Hepatocyte (in vitro differentiated cells): ENCODE measurements around the gene MIPOL1. TPM values are rescaled to one million over a fixed set of nuclear protein-coding genes. Genes with fewer than 3 reads are reported as not detected.
A peak's percentile ranks its signal among the peaks of the same experiment; 100 is the strongest.

Experiments
- DNase-seq: peaks from one replicate; pipeline ENCODE4 v3.0.0-alpha.2; 2016; ENCODE audit warnings: low spot score
- H2AFZ ChIP-seq: fragments of 200-600 bp; sonication (generic); 2 replicates; pipeline ENCODE4 v1.6.0; 2016; ENCODE audit warnings: antibody characterized with exemption, mild to moderate bottlenecking
- H3K27ac ChIP-seq: fragments of 200-600 bp; sonication (generic); 2 replicates; pipeline ENCODE4 v1.5.1; 2016; ENCODE audit warnings: mild to moderate bottlenecking
- H3K27me3 ChIP-seq: fragments of 200-600 bp; sonication (generic); 2 replicates; pipeline ENCODE4 v1.6.1; 2016
- H3K36me3 ChIP-seq: fragments of 200-600 bp; sonication (generic); replicated peaks from 2 replicates; pipeline ENCODE4 v1.5.1; 2016; ENCODE audit warnings: low read depth; ENCODE audit not compliant: insufficient read depth
- H3K4me1 ChIP-seq: fragments of 200-600 bp; sonication (generic); 2 replicates; pipeline ENCODE4 v1.5.1; 2016; ENCODE audit warnings: mild to moderate bottlenecking, moderate library complexity; ENCODE audit not compliant: insufficient read depth
- H3K4me2 ChIP-seq: fragments of 200-600 bp; sonication (generic); 2 replicates; pipeline ENCODE4 v1.6.0; 2016
- H3K4me3 ChIP-seq: fragments of 200-600 bp; sonication (generic); 2 replicates; pipeline ENCODE4 v1.5.1; 2016; ENCODE audit warnings: mild to moderate bottlenecking
- H3K79me2 ChIP-seq: fragments of 200-600 bp; sonication (generic); 2 replicates; pipeline ENCODE4 v1.6.0; 2017; ENCODE audit warnings: mild to moderate bottlenecking
- H3K9me2 ChIP-seq: fragments of 200-600 bp; sonication (generic); replicated peaks from 2 replicates; pipeline ENCODE4 v1.6.0; 2017; ENCODE audit warnings: mild to moderate bottlenecking; ENCODE audit not compliant: insufficient read depth
- H3K9me3 ChIP-seq: fragments of 200-600 bp; sonication (generic); 2 replicates; pipeline ENCODE4 v1.5.1; 2016; ENCODE audit warnings: low read depth, mild to moderate bottlenecking
- H4K20me1 ChIP-seq: fragments of 200-600 bp; sonication (generic); 2 replicates; pipeline ENCODE4 v1.6.0; 2016; ENCODE audit warnings: mild to moderate bottlenecking; ENCODE audit not compliant: insufficient read depth, poor library complexity, severe bottlenecking
- CTCF ChIP-seq: fragments of 200-600 bp; sonication (generic); IDR thresholded peaks from 2 replicates; pipeline ENCODE4 v1.5.1; 2016; ENCODE audit warnings: antibody characterized with exemption, mild to moderate bottlenecking; ENCODE audit not compliant: poor library complexity
- EZH2 ChIP-seq: fragments of 200-600 bp; sonication (generic); IDR thresholded peaks from 2 replicates; pipeline ENCODE4 v1.6.1; 2016; ENCODE audit warnings: antibody characterized with exemption, mild to moderate bottlenecking, borderline replicate concordance
- EZH2phosphoT487 ChIP-seq: fragments of 200-600 bp; sonication (generic); IDR thresholded peaks from one replicate; pipeline ENCODE4 v1.6.1; 2018; ENCODE audit warnings: antibody characterized with exemption, mild to moderate bottlenecking, low read depth, moderate library complexity; ENCODE audit not compliant: unreplicated experiment, severe bottlenecking
- WGBS: methylation state at CpG from one replicate; pipeline ENCODE4 v1.1.6; 2016; ENCODE audit warnings: low lambda C conversion rate; ENCODE audit errors: missing lambda C conversion rate; 5-methylcytosine and 5-hydroxymethylcytosine counted together
- polyA plus RNA-seq: library from polyadenylated mRNA; unstranded; fragments of >200 nt; fragmentation: Nextera tagmentation; extraction: Ambion mirVana; gene quantifications from 2 replicates; pipeline ENCODE4 v1.2.1, GENCODE V29; 2016
- total RNA-seq: library from RNA; depleted of rRNA; stranded (reverse); fragments of >200 nt; gene quantifications from 2 replicates; pipeline ENCODE4 v1.2.3, GENCODE V29; 2014

Gene MIPOL1
- total and polyA plus RNA-seq, 2 experiments from 2014 or later: 2.6 to 16.6 TPM

- H3K4me3 ChIP-seq: peak overlapping the region; percentile 54
- DNase-seq: peak; percentile 53
- H3K9me2 ChIP-seq: no peaks in the 10 kb centered on the region
- H3K27me3 ChIP-seq: peaks cover 85% of the 10 kb centered on the region
- no peaks in the 10 kb centered on the region for H4K20me1 ChIP-seq
- peaks cover 44% of the 10 kb centered on the region for H3K79me2 ChIP-seq
- no peaks in the 10 kb centered on the region for H3K36me3 ChIP-seq
- H2AFZ ChIP-seq: peak overlapping the region; percentile 41
- TF ChIP-seq CTCF (no peak), EZH2phosphoT487 (peak; percentile 58), EZH2 (peak; percentile 88)
- 2% methylated on average over 60 of the region's 63 CpGs for WGBS
- peak overlapping the region; percentile 87 for H3K4me2 ChIP-seq
- H3K27ac ChIP-seq: peak overlapping the region; percentile 95
- no peaks in the 10 kb centered on the region for H3K9me3 ChIP-seq
- peaks cover 19% of the 10 kb centered on the region for H3K4me1 ChIP-seq
Measured at GRCh38 chr14:37587881-37588666, 390.3 kb downstream of the MIPOL1 start.

GRCh38 chr14:37588667-37588955 lies 390.9 kb downstream of the MIPOL1 start:
- no peaks in the 10 kb centered on the region for H3K9me2 ChIP-seq
- H3K4me3 ChIP-seq: peak overlapping the region; percentile 54
- peaks cover 19% of the 10 kb centered on the region for H3K4me1 ChIP-seq
- peaks cover 86% of the 10 kb centered on the region for H3K27me3 ChIP-seq
- WGBS: 7% methylated on average over 6 of the region's 6 CpGs
- peaks cover 50% of the 10 kb centered on the region for H3K79me2 ChIP-seq
- DNase-seq: peak; percentile 38
- no peaks in the 10 kb centered on the region for H3K9me3 ChIP-seq
- H3K36me3 ChIP-seq: no peaks in the 10 kb centered on the region
- H3K27ac ChIP-seq: peak overlapping the region; percentile 95
- TF ChIP-seq EZH2: no peak
- no peak for TF ChIP-seq EZH2phosphoT487
- no peak for TF ChIP-seq CTCF
- H4K20me1 ChIP-seq: no peaks in the 10 kb centered on the region
- H2AFZ ChIP-seq: peak overlapping the region; percentile 41
- H3K4me2 ChIP-seq: peak overlapping the region; percentile 87

- TF ChIP-seq EZH2 (no peak), CTCF (no peak), EZH2phosphoT487 (peak; percentile 82)
- 2% methylated on average over 16 of the region's 16 CpGs for WGBS
- peak overlapping the region; percentile 54 for H3K4me3 ChIP-seq
- H4K20me1 ChIP-seq: no peaks in the 10 kb centered on the region
- H3K4me2 ChIP-seq: peak overlapping the region; percentile 87
- H3K79me2 ChIP-seq: peaks cover 54% of the 10 kb centered on the region
- peak overlapping the region; percentile 41 for H2AFZ ChIP-seq
- H3K9me2 ChIP-seq: no peaks in the 10 kb centered on the region
- no peaks in the 10 kb centered on the region for H3K36me3 ChIP-seq
- peaks cover 86% of the 10 kb centered on the region for H3K27me3 ChIP-seq
- H3K27ac ChIP-seq: peak overlapping the region; percentile 95
- H3K9me3 ChIP-seq: no peaks in the 10 kb centered on the region
- DNase-seq: no peak
- peaks cover 17% of the 10 kb centered on the region for H3K4me1 ChIP-seq
Measured at GRCh38 chr14:37588956-37589714, 391.4 kb downstream of the MIPOL1 start.
